Measurements from ENCODE around the gene CCR8. TPM values are rescaled to one million over a fixed set of nuclear protein-coding genes. Genes with fewer than 3 reads are reported as not detected.
A peak's percentile ranks its signal among the peaks of the same experiment; 100 is the strongest.
"Not testable (repeated sequence)": the region's sequence is repeated elsewhere in the genome, so short reads cannot be mapped to it uniquely, and the experiment has no call there.

CCR8 gene
- total RNA-seq, 2 donors from 2014 or later, result 0.29 to 0.47 TPM

GRCh38 chr3:39349080-39349479 lies 19.6 kb downstream of the CCR8 start:
- DNase-seq, result no peak
- intact Hi-C loops (cut with DNase I), result no loop called here
- Histone ChIP-seq H3K27me3 (no peaks in the 10 kb centered on the region), H3K9ac (ENCODE audit: low read depth in 2 of 2, low read length in 2 of 2) (no peak overlapping the region), H3K4me3 (no peak overlapping the region), H3K27ac (peak overlapping the region; percentile 63), H3K9me3 (no peaks in the 10 kb centered on the region), H3K4me1 (peaks cover 11% of the 10 kb centered on the region), H3K36me3 (no peaks in the 10 kb centered on the region)
- TF ChIP-seq, protein P1, sequence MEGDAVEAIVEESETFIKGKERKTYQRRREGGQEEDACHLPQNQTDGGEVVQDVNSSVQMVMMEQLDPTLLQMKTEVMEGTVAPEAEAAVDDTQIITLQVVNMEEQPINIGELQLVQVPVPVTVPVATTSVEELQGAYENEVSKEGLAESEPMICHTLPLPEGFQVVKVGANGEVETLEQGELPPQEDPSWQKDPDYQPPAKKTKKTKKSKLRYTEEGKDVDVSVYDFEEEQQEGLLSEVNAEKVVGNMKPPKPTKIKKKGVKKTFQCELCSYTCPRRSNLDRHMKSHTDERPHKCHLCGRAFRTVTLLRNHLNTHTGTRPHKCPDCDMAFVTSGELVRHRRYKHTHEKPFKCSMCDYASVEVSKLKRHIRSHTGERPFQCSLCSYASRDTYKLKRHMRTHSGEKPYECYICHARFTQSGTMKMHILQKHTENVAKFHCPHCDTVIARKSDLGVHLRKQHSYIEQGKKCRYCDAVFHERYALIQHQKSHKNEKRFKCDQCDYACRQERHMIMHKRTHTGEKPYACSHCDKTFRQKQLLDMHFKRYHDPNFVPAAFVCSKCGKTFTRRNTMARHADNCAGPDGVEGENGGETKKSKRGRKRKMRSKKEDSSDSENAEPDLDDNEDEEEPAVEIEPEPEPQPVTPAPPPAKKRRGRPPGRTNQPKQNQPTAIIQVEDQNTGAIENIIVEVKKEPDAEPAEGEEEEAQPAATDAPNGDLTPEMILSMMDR (IDR thresholded peaks at IDR 0.05), result no peak

GRCh38 chr3:39350714-39351113 lies 21.2 kb downstream of the CCR8 start:
- H3K36me3 ChIP-seq, result no peaks in the 10 kb centered on the region
- peak; percentile 66 for DNase-seq
- no peak overlapping the region for H3K4me3 ChIP-seq
- TF ChIP-seq, protein P1 (IDR thresholded peaks at IDR 0.05), result no peak
- peaks cover 11% of the 10 kb centered on the region for H3K4me1 ChIP-seq
- intact Hi-C loops (cut with DNase I), result no loop called here
- no peaks in the 10 kb centered on the region for H3K9me3 ChIP-seq
- peak overlapping the region; percentile 63 for H3K27ac ChIP-seq
- H3K9ac ChIP-seq (ENCODE audit: low read depth in 2 of 2, low read length in 2 of 2), result peak overlapping the region in 1 of 2 donors; percentile 26
- H3K27me3 ChIP-seq, result no peaks in the 10 kb centered on the region

DNA sequence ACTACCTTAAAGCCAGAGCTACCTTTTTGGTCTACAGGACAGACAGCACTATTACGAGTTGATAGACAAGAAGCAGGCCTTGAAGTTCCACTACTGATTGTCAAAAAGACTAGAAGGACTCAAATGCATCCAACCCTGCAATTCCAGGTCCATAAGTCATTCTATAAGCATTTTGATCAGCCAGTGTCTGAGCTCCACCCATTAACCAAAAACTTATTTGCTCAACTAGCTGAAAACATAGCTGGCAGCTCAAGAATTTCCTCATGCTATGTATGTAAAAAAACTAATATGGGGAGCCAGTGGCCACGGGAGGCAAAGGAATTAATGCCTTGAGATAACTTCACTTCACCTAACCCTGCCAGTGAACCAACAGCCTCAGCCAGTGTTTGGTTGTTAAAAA lies 21.6 kb downstream of the CCR8 start:
- peak overlapping the region; percentile 63 for H3K27ac ChIP-seq
- H3K4me3 ChIP-seq; DNase-seq; H3K36me3 ChIP-seq; H3K27me3 ChIP-seq; H3K9me3 ChIP-seq; intact Hi-C loops (cut with DNase I): not testable (repeated sequence)
- peaks cover 11% of the 10 kb centered on the region for H3K4me1 ChIP-seq
- peak overlapping the region; percentile 12 to 26 for H3K9ac ChIP-seq (ENCODE audit: low read depth in 2 of 2, low read length in 2 of 2)

GRCh38 chr3:39353168-39353927 lies 23.8 kb downstream of the CCR8 start:
- H3K9ac ChIP-seq (ENCODE audit: low read depth in 2 of 2, low read length in 2 of 2); H3K27me3 ChIP-seq; intact Hi-C loops (cut with DNase I); H3K27ac ChIP-seq; H3K4me3 ChIP-seq; H3K36me3 ChIP-seq; H3K9me3 ChIP-seq; DNase-seq: not testable (repeated sequence)
- H3K4me1 ChIP-seq, result peaks cover 11% of the 10 kb centered on the region

GRCh38 chr3:39358333-39358732 lies 28.8 kb downstream of the CCR8 start:
- TF ChIP-seq, protein P1 (IDR thresholded peaks at IDR 0.05), result no peak
- DNase-seq, result no peak
- intact Hi-C loops (cut with DNase I), result no loop called here
- H3K9me3 ChIP-seq, result no peaks in the 10 kb centered on the region
- H3K9ac ChIP-seq (ENCODE audit: low read depth in 2 of 2, low read length in 2 of 2), result no peak overlapping the region
- no peaks in the 10 kb centered on the region for H3K27me3 ChIP-seq
- H3K27ac ChIP-seq, result no peak overlapping the region
- no peaks in the 10 kb centered on the region for H3K4me1 ChIP-seq
- no peaks in the 10 kb centered on the region for H3K36me3 ChIP-seq
- H3K4me3 ChIP-seq, result no peak overlapping the region

GRCh38 chr3:39361252-39361927 lies 31.9 kb downstream of the CCR8 start:
- no peak overlapping the region for H3K27ac ChIP-seq
- no peaks in the 10 kb centered on the region for H3K4me1 ChIP-seq
- H3K9me3 ChIP-seq, result no peaks in the 10 kb centered on the region
- intact Hi-C loops (cut with DNase I), result no loop called here
- no peak overlapping the region for H3K9ac ChIP-seq (ENCODE audit: low read depth in 2 of 2, low read length in 2 of 2)
- DNase-seq, result no peak
- no peaks in the 10 kb centered on the region for H3K36me3 ChIP-seq
- no peaks in the 10 kb centered on the region for H3K27me3 ChIP-seq
- TF ChIP-seq, protein P1 (IDR thresholded peaks at IDR 0.05), result no peak
- no peak overlapping the region for H3K4me3 ChIP-seq
